HEK293 (cell line): ENCODE data around the gene GABBR2.

Source experiments
- EGR2 ChIP-seq: fragments of 450-650 bp; formaldehyde crosslinking; IDR thresholded peaks from 2 replicates; pipeline ENCODE4 v1.5.1; 2016; ENCODE audit warnings: low read depth, missing biosample characterization, missing genetic modification characterization
- ZBTB1 ChIP-seq: fragments of 450-650 bp; formaldehyde crosslinking; IDR thresholded peaks from 2 replicates; pipeline ENCODE4 v1.5.1; 2016; ENCODE audit warnings: missing biosample characterization, missing genetic modification characterization
- ZFP37 ChIP-seq: fragments of 450-650 bp; formaldehyde crosslinking; IDR thresholded peaks from 2 replicates; pipeline ENCODE4 v1.5.1; 2016; ENCODE audit warnings: missing biosample characterization, missing genetic modification characterization
- ZNF274 ChIP-seq, 2 experiments: fragments of 200-500 bp in 1 of 2; fragments of 450-650 bp in 1 of 2; sonication (Bioruptor generic) in 1 of 2; formaldehyde crosslinking in 1 of 2; IDR thresholded peaks; 2 replicates each; pipeline versions ENCODE4 v1.5.1 to v1.6.1; 2014 to 2016; ENCODE audit warnings: borderline replicate concordance in 1 of 2, inconsistent platforms in 1 of 2, low read length in 1 of 2, missing biosample characterization in 1 of 2, missing genetic modification characterization in 1 of 2
- ZNF585B ChIP-seq: fragments of 450-650 bp; formaldehyde crosslinking; IDR thresholded peaks from 2 replicates; pipeline ENCODE4 v1.5.1; 2016; ENCODE audit warnings: missing biosample characterization, missing genetic modification characterization
- ZNF707 ChIP-seq: fragments of 450-650 bp; formaldehyde crosslinking; IDR thresholded peaks from 2 replicates; pipeline ENCODE4 v1.5.1; 2016; ENCODE audit warnings: missing biosample characterization, missing genetic modification characterization
- ZNF830 ChIP-seq: fragments of 450-650 bp; IDR thresholded peaks from 2 replicates; pipeline ENCODE4 v1.5.0; 2018; ENCODE audit warnings: missing biosample characterization, missing genetic modification characterization, low read depth, mild to moderate bottlenecking, moderate library complexity
- TF ChIP-seq, protein P1 (sequence below): fragments of 450-650 bp; formaldehyde crosslinking; IDR thresholded peaks from 2 replicates; pipeline ENCODE4 v1.5.1; 2016; ENCODE audit warnings: missing biosample characterization, missing genetic modification characterization
- TF ChIP-seq, protein P2 (sequence below): fragments of 450-650 bp; formaldehyde crosslinking; IDR thresholded peaks from 2 replicates; pipeline ENCODE4 v1.5.1; 2016; ENCODE audit warnings: missing biosample characterization, missing genetic modification characterization
- TF ChIP-seq, protein P3 (sequence below): fragments of 450-650 bp; formaldehyde crosslinking; IDR thresholded peaks from 2 replicates; pipeline ENCODE4 v1.5.1; 2016; ENCODE audit warnings: missing biosample characterization, missing genetic modification characterization, low read depth

DNA sequence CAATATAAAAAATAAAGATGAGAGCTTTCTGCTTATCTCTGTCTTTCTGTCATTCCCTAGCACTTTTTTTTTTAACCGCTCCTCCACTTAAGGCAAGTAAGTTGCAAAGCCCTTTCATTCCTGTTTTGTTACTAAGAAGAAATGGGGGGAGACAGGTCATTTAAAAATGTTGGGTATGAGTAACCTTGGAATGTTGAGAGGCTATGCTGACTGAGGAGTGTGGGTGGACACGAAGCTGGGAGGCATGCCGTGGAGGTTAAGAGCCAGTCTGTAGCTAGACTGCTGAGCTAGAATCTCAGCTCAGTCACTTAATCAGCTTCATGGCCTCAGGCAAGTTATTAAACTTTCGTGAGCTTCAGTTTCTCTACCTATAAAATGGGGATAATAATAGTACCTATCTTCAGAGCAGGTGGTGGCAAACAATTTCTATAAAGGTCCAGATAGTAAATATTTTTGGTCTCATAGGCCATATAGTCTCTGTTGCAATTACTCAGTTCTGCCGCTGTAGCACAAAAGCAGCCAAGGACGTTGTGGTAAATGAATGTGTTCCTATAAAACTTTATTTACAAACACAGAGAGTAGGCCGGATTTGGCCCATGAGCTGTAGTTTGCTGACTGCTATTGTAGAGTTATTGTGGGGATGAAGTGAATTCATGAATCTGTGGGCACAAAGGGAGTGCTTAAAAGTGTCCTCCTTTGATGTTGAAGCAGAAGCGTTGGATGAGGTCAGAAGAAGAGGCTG is 220.0 kb downstream of the GABBR2 start:
- TF ChIP-seq ZNF585B (tag by site-specific recombination) (no peak), ZNF830 (tag by site-specific recombination) (no peak), ZFP37 (no peak), EGR2 (tag by site-specific recombination) (no peak), ZNF707 (tag by site-specific recombination) (no peak), ZNF274 (IDR thresholded peaks at IDR 0.05; ENCODE audit: low read length) (no peak), ZNF274 (tag by site-specific recombination; IDR thresholded peaks at IDR 0.05; ENCODE audit: borderline replicate concordance) (no peak), ZBTB1 (tag by site-specific recombination) (no peak)
- TF ChIP-seq, protein P1, sequence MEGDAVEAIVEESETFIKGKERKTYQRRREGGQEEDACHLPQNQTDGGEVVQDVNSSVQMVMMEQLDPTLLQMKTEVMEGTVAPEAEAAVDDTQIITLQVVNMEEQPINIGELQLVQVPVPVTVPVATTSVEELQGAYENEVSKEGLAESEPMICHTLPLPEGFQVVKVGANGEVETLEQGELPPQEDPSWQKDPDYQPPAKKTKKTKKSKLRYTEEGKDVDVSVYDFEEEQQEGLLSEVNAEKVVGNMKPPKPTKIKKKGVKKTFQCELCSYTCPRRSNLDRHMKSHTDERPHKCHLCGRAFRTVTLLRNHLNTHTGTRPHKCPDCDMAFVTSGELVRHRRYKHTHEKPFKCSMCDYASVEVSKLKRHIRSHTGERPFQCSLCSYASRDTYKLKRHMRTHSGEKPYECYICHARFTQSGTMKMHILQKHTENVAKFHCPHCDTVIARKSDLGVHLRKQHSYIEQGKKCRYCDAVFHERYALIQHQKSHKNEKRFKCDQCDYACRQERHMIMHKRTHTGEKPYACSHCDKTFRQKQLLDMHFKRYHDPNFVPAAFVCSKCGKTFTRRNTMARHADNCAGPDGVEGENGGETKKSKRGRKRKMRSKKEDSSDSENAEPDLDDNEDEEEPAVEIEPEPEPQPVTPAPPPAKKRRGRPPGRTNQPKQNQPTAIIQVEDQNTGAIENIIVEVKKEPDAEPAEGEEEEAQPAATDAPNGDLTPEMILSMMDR (tag by site-specific recombination): no peak
- TF ChIP-seq, protein P2, sequence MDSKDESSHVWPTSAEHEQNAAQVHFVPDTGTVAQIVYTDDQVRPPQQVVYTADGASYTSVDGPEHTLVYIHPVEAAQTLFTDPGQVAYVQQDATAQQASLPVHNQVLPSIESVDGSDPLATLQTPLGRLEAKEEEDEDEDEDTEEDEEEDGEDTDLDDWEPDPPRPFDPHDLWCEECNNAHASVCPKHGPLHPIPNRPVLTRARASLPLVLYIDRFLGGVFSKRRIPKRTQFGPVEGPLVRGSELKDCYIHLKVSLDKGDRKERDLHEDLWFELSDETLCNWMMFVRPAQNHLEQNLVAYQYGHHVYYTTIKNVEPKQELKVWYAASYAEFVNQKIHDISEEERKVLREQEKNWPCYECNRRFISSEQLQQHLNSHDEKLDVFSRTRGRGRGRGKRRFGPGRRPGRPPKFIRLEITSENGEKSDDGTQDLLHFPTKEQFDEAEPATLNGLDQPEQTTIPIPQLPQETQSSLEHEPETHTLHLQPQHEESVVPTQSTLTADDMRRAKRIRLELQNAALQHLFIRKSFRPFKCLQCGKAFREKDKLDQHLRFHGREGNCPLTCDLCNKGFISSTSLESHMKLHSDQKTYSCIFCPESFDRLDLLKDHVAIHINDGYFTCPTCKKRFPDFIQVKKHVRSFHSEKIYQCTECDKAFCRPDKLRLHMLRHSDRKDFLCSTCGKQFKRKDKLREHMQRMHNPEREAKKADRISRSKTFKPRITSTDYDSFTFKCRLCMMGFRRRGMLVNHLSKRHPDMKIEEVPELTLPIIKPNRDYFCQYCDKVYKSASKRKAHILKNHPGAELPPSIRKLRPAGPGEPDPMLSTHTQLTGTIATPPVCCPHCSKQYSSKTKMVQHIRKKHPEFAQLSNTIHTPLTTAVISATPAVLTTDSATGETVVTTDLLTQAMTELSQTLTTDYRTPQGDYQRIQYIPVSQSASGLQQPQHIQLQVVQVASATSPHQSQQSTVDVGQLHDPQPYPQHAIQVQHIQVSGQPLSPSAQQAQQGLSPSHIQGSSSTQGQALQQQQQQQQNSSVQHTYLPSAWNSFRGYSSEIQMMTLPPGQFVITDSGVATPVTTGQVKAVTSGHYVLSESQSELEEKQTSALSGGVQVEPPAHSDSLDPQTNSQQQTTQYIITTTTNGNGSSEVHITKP: no peak
- TF ChIP-seq, protein P3, sequence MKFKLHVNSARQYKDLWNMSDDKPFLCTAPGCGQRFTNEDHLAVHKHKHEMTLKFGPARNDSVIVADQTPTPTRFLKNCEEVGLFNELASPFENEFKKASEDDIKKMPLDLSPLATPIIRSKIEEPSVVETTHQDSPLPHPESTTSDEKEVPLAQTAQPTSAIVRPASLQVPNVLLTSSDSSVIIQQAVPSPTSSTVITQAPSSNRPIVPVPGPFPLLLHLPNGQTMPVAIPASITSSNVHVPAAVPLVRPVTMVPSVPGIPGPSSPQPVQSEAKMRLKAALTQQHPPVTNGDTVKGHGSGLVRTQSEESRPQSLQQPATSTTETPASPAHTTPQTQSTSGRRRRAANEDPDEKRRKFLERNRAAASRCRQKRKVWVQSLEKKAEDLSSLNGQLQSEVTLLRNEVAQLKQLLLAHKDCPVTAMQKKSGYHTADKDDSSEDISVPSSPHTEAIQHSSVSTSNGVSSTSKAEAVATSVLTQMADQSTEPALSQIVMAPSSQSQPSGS: no peak
